Left lung (tissue), 10 donors: ENCODE results near the gene TSPYL6. TPM values are rescaled to one million over a fixed set of nuclear protein-coding genes. Genes with fewer than 3 reads are reported as not detected.

Experiments
- ATAC-seq: fragments of 200-7000 bp; cut with Tn5 transposase; one replicate; pipeline ENCODE4 v1.9.1; 2020; ENCODE audit warnings: moderate library complexity
- DNase-seq, 4 donors: peaks; one replicate each; pipeline ENCODE4 v3.0.0-alpha.2; 2013 to 2020
- H3K27ac ChIP-seq, 2 donors: fragments of 200-600 bp; sonication (generic) in 1 of 2; one replicate each; pipeline versions ENCODE4 v1.5.0 to v1.8.0; 2020 to 2021
- H3K27me3 ChIP-seq, 2 donors: fragments of 200-600 bp; sonication (generic) in 1 of 2; one replicate each; pipeline versions ENCODE4 v1.5.0 to v1.8.0; 2020 to 2021
- H3K36me3 ChIP-seq, 2 donors: fragments of 200-600 bp; sonication (generic) in 1 of 2; one replicate each; pipeline versions ENCODE4 v1.5.0 to v1.8.0; 2020 to 2021
- H3K4me1 ChIP-seq, 2 donors: fragments of 200-600 bp; one replicate each; pipeline ENCODE4 v1.8.0; 2021
- H3K4me3 ChIP-seq, 2 donors: fragments of 200-600 bp; sonication (generic) in 1 of 2; one replicate each; pipeline versions ENCODE4 v1.5.0 to v1.8.0; 2020 to 2021; ENCODE audit warnings: mild to moderate bottlenecking in 1 of 2
- H3K9me3 ChIP-seq, 2 donors: fragments of 200-600 bp; sonication (generic) in 1 of 2; one replicate each; pipeline versions ENCODE4 v1.5.0 to v1.8.0; 2020 to 2021
- CTCF ChIP-seq, 2 donors: fragments of 200-600 bp; sonication (generic) in 1 of 2; IDR thresholded peaks; one replicate each; pipeline versions ENCODE4 v1.5.0 to v1.8.0; 2021; ENCODE audit warnings: antibody characterized with exemption in 2 of 2
- intact Hi-C, 2 donors: fragments of 100-400 bp; cut with DNase I; formaldehyde crosslinking; loops; one replicate each; pipeline versions ENCODE4 v1.11.2 to v1.14.2; 2022
- polyA plus RNA-seq, 6 donors: library from polyadenylated mRNA; unstranded; fragments of 120-200 nt; gene quantifications; one replicate each; pipeline ENCODE4 v1.2.1, GENCODE V29; 2013; ENCODE audit not compliant: insufficient read length in 6 of 6
- total RNA-seq, 2 donors: library from RNA; stranded (reverse); fragmentation: NEBNext Ultra II Directional; extraction: Animal tissue kit (Norgen Biotek cat#: 25700); gene quantifications; one replicate each; pipeline ENCODE4 v1.2.1, GENCODE V29; 2021
- donor health status: DM: no; HTN: yes; CAD: no.
- donor health status: DM: no; HTN: no; CAD: no.

Gene TSPYL6
- total and polyA plus RNA-seq, 8 donors = 0.07 to 0.21 (median 0.11) TPM; not detected in 2

- Histone ChIP-seq H3K36me3 (no peaks in the 10 kb centered on the region), H3K4me1 (peaks cover 19 to 22% of the 10 kb centered on the region in 2 donors), H3K27ac (no peak overlapping the region), H3K27me3 (no peaks in the 10 kb centered on the region), H3K4me3 (no peak overlapping the region), H3K9me3 (peaks cover 0 to 12% of the 10 kb centered on the region in 2 donors)
- peak; percentile 65 for ATAC-seq
- no peak for TF ChIP-seq CTCF (IDR thresholded peaks at IDR 0.05)
- intact Hi-C loops = no loop called here
- no peak for DNase-seq
Measured at GRCh38 chr2:54212456-54212855, 43.6 kb downstream of the TSPYL6 start.

- no peaks in the 10 kb centered on the region for H3K36me3 ChIP-seq
- TF ChIP-seq CTCF (IDR thresholded peaks at IDR 0.05) = no peak
- no peak overlapping the region for H3K27ac ChIP-seq
- no peak for DNase-seq
- ATAC-seq = no peak
- H3K27me3 ChIP-seq = no peaks in the 10 kb centered on the region
- H3K4me3 ChIP-seq = no peak overlapping the region
- H3K4me1 ChIP-seq = peaks cover 25 to 35% of the 10 kb centered on the region in 2 donors
- peaks cover 0 to 3% of the 10 kb centered on the region in 2 donors for H3K9me3 ChIP-seq
- intact Hi-C loops = loop anchor here in 1 of 2 donors (10.0 kb wide), 1 partner anchor 125 kb away; a partner anchor contains a TSS
Measured at GRCh38 chr2:54209379-54209778, 46.6 kb downstream of the TSPYL6 start.

GRCh38 chr2:54208364-54209240 is 47.4 kb downstream of the TSPYL6 start:
- TF ChIP-seq CTCF (IDR thresholded peaks at IDR 0.05) = no peak
- H3K27ac ChIP-seq = peak overlapping the region; percentile 10 to 53
- H3K4me1 ChIP-seq = peaks cover 25 to 35% of the 10 kb centered on the region in 2 donors
- DNase-seq (peak in 1 of 4 donors; percentile 61), ATAC-seq (peak; percentile 21)
- no peaks in the 10 kb centered on the region for H3K36me3 ChIP-seq
- intact Hi-C loops = loop anchor here in 1 of 2 donors (10.0 kb wide), 1 partner anchor 126 kb away; a partner anchor contains a TSS
- H3K4me3 ChIP-seq = no peak overlapping the region
- H3K27me3 ChIP-seq = no peaks in the 10 kb centered on the region
- H3K9me3 ChIP-seq = peaks cover 0 to 3% of the 10 kb centered on the region in 2 donors

- H3K27ac ChIP-seq = peak overlapping the region; percentile 10 to 53
- ATAC-seq (peak; percentile 74), DNase-seq (peak in 2 of 4 donors; percentile 92 to 93)
- H3K36me3 ChIP-seq = no peaks in the 10 kb centered on the region
- intact Hi-C loops = loop anchor here in 1 of 2 donors (10.0 kb wide), 1 partner anchor 127 kb away; a partner anchor contains a TSS
- H3K9me3 ChIP-seq = no peaks in the 10 kb centered on the region
- H3K27me3 ChIP-seq = no peaks in the 10 kb centered on the region
- H3K4me3 ChIP-seq = no peak overlapping the region
- no peak for TF ChIP-seq CTCF (IDR thresholded peaks at IDR 0.05)
- H3K4me1 ChIP-seq = peaks cover 25 to 35% of the 10 kb centered on the region in 2 donors
Measured at GRCh38 chr2:54207666-54208195, 48.3 kb downstream of the TSPYL6 start.

GRCh38 chr2:54206596-54206995 is 49.4 kb downstream of the TSPYL6 start:
- DNase-seq = no peak
- Histone ChIP-seq H3K4me1 (peaks cover 22 to 35% of the 10 kb centered on the region in 2 donors), H3K4me3 (no peak overlapping the region), H3K27ac (no peak overlapping the region), H3K36me3 (no peaks in the 10 kb centered on the region), H3K9me3 (no peaks in the 10 kb centered on the region), H3K27me3 (no peaks in the 10 kb centered on the region)
- peak; percentile 36 to 56 for TF ChIP-seq CTCF (IDR thresholded peaks at IDR 0.05)
- intact Hi-C loops = loop anchor here in 1 of 2 donors (10.0 kb wide), 1 partner anchor 128 kb away; a partner anchor contains a TSS
- ATAC-seq = peak; percentile 70
